Stimulated activated CD4-positive, alpha-beta T cell treated with anti-CD3 and anti-CD28 coated beads, Interleukin-12 subunit alpha, Interleukin-12 subunit beta, amount 100 ng/mL, for 4 hours (primary cell): ENCODE data around the gene WDR86.

Experiments used
- DNase-seq: peaks from one replicate; pipeline ENCODE4 v3.0.0-alpha.2; 2020

Gene WDR86, protein sequence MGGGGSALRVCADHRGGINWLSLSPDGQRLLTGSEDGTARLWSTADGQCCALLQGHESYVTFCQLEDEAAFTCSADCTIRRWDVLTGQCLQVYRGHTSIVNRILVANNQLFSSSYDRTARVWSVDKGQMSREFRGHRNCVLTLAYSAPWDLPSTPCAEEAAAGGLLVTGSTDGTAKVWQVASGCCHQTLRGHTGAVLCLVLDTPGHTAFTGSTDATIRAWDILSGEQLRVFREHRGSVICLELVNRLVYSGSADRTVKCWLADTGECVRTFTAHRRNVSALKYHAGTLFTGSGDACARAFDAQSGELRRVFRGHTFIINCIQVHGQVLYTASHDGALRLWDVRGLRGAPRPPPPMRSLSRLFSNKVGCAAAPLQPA

DNA sequence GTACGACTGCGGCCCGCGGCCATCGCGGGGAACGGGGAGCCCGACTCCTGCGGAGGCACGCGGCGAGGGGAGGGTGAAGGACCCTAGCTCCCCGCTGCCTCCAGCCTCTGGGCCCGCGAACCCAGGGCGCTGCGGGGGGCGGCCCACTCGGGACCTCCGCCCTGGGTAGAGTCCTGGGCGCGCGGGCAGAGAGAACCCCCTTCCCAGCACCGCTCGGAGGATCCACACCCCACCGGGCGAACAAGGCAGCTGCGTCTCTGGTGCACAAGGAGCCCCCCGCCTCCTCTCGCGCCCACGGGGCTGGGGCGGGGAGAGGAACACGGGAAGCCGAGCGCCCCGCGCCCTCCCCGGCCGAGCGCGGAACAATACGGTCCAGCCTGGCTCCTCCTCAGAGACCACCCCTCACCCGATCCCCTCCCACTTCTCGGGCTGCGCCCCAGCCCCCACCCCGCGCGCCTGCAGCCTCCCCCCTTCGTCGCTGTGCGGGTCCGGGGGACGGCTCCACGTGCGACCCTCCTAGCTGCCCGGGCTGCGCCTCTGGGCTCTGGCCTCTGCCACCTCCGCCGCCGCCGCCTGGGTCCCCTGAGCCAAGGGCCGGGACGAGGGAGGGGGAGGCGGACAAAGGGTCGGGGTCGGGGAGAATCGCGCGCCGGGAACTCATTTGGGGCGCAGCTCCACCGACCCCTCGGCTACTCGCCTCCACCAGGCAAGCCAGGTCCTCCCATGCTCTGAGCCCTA, at the start of gene WDR86:
TSS of gene WDR86 (minus strand) at position 372 of the 738 bp plus-strand sequence. CDS start 449 bp downstream, outside the sequence.
- no peak for DNase-seq

DNA sequence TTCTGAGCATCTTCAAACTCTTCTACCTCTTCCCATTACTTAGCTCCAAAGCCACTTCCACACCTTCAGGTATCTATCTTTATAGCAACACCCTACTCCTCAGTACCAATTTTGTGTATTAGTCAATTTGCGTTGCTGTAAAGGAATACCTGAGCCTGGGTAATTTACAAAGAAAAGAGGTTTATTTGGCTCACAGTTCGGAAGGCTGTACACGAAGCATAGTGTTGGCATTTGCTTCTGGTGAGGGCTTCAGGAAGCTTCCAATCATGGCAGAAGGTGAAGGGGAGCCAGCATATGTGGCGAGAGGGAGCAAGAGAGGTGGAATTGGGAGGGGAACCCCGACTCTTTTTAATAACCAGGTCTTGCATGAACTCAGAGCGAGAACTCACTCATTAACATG, 47.7 kb upstream of the WDR86 start:
- no peak for DNase-seq

GRCh38 chr7:151456782-151457181, 46.9 kb upstream of the WDR86 start:
- DNase-seq = no peak

- no peak for DNase-seq
Observed at GRCh38 chr7:151456276-151456675, 46.4 kb upstream of the WDR86 start.

DNA sequence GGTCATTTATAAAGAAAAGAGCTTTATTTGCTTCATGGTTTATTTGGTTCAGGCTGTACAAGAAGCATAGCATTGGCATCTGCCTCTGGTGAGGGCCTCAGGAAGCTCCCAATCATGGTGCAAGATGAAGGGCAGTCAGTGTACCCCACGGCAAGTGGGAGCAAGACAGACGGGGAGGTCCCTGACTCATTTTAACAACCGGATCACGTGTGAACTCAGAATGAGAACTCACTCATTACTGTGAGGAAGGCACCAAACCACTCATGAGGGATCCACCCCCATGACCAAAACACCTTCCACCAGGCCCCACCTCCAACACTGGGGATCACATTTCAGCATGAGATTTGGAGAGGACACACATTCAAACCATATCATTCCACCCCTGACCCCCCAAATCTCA, 45.9 kb upstream of the WDR86 start:
- no peak for DNase-seq

GRCh38 chr7:151454932-151455530, 45.2 kb upstream of the WDR86 start:
- DNase-seq = no peak

DNA sequence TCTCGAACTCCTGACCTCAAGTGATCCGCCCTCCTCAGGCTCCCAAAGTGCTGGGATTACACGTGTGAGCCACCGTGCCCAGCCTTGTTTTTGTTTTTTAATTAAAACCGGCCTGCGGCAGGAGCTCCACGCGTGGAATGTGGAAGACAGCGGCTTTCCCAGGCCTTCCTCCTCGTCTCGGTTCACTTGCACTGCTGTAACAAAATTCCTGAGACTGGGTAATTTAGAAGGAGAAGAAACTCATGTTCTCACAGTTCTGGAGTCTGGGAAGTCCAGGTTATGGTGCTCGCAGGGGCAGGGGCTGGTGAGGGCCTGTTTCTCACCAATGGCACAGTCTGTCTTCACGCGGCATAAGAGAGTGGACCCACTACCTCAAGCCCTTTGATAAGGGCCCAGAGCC, 44.5 kb upstream of the WDR86 start:
- DNase-seq = no peak

DNA sequence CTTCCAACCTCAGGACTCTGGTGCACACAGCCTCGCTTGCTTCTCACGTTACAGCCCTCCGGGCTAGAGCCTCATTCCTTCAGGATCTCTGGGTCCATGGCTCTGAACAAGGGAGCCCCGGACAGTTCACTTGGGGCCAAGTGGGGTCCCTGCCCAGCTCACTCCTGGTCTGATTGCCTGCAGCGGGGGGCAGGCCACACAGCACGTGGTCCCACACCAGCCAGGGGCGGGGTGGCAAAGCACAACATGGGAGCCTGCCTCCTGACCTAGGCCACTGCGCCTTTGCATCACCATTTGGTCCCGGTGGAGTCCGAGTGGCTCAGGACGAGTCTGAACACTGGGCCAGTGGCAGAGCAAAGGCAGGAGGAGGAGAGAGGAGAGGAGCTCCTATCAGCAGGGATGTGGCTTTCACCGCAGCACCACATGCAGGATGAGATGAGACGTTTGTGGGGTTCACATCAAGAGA, 43.5 kb upstream of the WDR86 start:
- no peak for DNase-seq

- DNase-seq = no peak
Observed at GRCh38 chr7:151452680-151453325, 43.0 kb upstream of the WDR86 start.

DNA sequence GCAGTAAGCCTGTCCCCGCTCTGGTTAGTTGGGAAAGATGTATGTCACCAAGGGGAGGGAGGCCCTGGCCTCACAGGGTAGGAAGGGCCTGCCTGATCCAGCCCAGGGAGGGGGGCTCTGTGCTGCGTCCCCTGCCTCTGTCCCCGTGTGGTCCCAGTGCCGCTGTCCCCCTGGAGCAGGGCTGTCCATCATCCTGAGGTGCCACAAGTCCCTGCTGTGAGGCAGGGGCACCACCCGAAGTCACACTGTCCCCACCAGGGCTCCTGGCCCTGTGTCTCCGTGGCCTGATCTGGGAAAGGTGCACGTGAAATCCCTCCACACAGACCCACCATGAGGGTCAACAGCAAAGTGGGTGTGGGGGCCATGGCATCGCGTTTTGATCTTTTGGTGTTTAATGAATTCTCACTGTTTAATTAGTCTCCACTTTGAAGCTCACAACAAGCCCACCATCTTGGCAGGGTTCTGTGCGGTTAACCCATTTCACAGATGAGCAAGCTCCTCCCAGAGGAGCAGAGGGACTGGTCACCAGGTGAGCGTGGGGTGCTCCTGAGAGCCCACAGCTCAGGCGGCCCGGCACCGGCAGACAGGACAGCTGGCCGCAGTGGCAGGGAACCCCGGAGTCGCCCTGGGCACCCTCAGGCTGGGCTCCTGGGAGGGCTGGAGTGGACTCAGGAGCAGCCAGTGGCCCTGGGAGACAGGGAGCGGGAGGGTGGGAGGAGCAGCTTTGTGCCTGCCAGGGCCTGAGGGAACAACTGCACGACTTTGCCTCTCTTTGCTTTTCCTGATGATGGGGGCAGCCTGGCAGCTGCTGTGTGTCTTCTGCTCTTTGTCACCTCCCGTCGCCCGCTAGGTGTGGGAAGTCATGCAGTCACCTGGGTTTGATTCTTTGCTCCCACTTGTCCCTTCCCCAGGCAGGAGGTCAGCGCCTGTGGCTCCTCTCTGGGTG, 42.1 kb upstream of the WDR86 start:
- no peak for DNase-seq

- DNase-seq = no peak
Observed at GRCh38 chr7:151451156-151451555, 41.3 kb upstream of the WDR86 start.

DNA sequence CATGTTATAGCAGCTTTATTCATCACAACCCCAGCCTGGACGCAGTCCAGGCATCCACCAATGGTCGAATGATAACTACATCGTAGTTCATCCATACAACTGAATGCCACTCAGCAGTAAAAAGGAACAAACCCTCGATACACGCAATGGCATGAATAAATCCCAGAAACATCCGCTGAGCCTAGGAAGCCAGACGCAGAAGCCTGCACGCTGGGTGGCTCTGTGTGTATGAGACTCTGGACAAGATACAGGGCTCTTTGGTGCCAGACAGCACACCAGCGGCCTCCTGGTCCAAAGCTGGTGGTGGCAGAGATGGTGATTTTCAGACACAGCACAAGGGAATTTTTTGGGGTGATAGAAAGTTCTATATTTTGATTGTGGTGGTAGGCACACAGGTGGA, 40.2 kb upstream of the WDR86 start:
- DNase-seq = no peak

DNA sequence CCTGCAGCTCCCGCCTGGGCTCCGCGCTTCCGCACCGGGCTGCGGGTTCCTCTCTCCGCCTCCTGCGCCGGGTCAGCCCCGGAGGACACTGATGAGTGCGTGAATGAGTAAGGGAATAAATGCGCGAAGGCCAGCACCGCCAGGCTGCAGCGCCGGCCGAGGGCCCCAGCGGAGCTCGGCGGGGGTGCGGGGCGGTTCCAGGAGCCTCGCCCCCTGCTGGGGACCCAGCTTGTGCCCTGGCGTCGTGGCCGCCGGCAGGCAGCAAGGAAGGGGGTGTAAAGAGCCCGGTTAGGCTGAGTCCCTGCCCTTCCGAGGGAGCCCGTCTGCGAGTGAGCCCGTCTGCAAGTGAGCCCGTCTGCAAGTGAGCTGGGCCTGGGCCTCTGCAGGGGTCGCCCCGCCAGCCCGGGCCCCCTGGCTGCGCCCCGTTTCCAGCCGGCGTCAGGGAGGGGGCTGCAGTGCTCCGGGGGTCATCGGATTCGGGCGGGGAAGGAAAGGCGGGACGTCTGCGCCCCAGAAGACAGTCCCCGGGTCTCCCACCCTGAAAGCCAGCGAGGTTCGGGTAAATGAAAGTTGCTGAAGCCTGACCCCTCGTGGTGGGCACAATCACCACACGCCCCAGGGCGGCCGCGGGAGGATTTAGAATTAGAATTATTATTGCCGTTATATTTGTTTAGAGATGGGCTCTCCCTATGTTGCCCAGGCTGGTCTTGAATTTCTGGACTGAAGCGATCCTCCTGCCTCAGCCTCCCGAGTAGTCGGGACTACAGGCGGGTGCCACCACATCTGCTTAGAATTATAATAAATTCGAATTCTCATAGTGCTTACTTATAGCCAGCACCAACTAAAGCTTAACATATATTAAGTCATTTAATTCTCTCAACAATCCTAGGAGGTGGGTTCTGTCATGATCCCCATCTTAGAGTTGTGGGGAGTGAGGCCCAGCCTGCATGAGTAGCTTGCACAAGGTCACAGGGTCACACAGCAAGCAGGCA, 38.7 kb upstream of the WDR86 start:
- peak; percentile 69 for DNase-seq

DNA sequence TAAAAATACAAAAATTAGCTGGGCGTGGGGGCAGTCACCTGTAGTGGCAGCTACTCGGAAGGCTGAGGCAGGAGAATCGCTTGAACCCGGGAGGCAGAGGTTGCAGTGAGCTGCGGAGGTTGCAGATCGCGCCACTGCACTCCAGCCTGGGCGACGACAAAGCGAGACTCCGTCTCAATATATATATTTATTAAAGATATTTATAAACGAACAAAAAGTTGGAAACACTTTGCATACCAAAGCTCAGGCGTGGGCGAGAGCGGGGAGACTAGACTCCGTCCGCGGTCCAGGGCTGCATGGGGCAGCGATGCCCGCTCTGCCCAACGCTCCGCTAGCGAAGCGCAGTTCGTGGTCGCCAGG, 38.0 kb upstream of the WDR86 start:
- no peak for DNase-seq

DNA sequence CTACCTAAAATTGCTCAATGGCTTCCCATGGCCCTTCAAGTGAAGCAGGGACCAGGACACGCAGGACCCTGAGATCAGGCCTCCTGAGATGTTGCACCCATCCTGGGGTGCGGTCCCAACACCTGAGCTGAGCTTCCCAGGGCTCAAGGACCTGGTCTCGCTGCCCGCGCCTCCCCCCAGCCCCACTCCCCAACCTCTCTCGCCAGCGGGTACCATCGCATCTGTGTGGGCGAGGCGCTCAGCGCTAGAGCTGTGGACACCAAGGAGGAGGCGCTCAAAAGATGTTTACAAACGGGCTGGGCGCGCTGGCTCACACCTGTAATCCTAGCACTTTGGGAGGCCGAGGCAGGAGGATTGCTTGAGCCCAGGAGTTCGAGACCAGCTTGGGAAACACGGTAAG, 37.5 kb upstream of the WDR86 start:
- DNase-seq = no peak

DNA sequence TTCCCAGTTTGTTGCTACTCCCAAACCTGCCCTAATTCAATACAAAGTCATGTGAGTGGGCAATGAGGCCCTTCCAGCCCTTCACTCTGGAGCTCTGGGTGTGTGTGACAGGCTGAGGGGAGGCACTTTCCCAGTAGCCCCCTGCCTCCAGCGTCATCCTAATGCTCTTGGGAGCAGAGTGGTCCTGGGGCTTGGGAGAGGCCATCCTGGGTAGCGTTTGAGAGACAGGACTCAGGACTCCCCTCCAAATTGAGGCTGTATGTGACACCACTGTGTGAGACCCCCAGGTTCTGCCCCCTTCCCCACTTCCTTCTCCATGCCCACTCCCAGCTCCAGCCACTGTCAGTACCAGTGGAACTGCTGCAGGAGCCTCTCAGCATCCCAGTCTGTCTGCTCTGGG, 36.6 kb upstream of the WDR86 start:
- no peak for DNase-seq

GRCh38 chr7:151444632-151445031, 34.8 kb upstream of the WDR86 start:
- DNase-seq = no peak

DNA sequence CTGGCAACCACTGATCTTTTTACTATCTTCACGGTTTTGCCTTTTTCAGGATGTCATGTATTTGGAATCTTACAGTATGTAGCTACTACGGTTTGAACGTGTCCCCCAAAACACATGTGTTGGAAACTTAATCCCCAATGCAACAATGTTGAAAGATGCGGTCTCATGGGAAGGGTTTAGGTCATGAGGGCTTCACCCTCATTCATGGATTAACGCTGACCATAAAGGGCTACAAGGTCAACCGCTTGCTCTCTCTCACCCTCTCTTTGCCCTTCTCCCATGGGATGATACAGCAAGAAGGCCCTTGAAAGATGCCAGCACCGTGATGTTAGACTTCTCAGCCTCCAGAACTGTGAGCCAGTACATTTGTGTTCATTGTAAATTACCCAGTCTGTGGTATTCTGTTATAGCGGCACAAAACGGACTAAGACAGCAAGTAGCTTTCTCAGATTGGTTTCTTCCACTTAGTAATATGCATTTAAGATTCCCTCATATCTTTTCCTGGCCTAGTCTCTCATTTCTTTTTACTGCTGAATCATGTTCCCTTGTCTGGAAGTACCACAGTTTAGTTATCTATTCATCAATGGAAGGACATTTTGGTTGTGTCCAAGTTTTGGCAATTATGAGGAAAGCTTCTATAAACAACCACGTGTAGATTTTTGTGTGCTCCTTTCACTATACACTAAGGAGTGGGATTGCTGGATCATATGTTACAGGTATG, 33.1 kb upstream of the WDR86 start:
- DNase-seq = no peak

DNA sequence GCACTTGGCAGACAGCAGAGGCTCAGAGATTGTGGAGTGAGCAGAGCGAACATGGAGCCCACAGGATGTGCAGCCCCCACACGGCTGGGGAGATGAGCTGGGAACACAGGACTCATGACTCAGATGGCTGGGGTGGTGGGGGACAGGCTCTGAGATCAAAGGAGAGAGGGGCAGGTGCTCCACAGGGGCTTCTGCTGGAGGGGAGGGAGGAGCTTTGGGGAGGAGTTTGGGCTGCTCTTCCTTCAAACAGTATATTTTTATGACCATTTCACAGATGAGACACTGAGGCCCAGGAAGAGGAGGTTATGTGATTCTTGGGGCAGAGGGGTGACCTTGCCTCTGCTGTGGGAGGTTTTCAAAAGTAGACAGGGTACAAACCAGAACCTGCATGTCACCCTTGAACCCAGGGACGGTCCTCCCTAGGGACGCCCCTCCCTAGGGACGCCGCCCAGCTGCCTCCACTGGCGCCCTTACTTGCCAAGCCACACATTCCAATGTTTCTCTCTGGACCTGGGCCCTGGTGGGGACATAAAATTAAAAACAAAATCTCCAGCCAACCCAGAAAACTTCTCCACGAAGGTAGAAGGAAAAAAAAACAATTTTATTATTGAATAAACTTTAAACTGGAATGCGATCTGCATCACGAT, 31.1 kb upstream of the WDR86 start:
- no peak for DNase-seq
